Mucosa of stomach (tissue), 1 donor: Measurements from ENCODE around the gene ZBTB26.
"Not testable (repeated sequence)": the region's sequence is repeated elsewhere in the genome, so short reads cannot be mapped to it uniquely, and the experiment has no call there.

Source experiments
- H3K27me3 ChIP-seq: one replicate; pipeline ENCODE4 v1.7.0; 2013; ENCODE audit warnings: mild to moderate bottlenecking, low read length; ENCODE audit not compliant: control insufficient read depth, insufficient read depth
- H3K36me3 ChIP-seq: one replicate; pipeline ENCODE4 v1.7.0; 2013; ENCODE audit warnings: low read length; ENCODE audit not compliant: control insufficient read depth, insufficient read depth
- H3K4me1 ChIP-seq: one replicate; pipeline ENCODE4 v1.7.0; 2013; ENCODE audit warnings: mild to moderate bottlenecking, low read length; ENCODE audit not compliant: control insufficient read depth, insufficient read depth
- H3K4me3 ChIP-seq: one replicate; pipeline ENCODE4 v1.7.0; 2013; ENCODE audit warnings: low read length
- H3K9ac ChIP-seq: one replicate; pipeline ENCODE4 v1.7.0; 2013; ENCODE audit warnings: mild to moderate bottlenecking, low read length, moderate library complexity
- H3K9me3 ChIP-seq: one replicate; pipeline ENCODE4 v1.7.0; 2013; ENCODE audit warnings: mild to moderate bottlenecking, low read length, moderate library complexity; ENCODE audit not compliant: control insufficient read depth
- donor health status: Pancreatic carcinoma.

ZBTB26 gene

DNA sequence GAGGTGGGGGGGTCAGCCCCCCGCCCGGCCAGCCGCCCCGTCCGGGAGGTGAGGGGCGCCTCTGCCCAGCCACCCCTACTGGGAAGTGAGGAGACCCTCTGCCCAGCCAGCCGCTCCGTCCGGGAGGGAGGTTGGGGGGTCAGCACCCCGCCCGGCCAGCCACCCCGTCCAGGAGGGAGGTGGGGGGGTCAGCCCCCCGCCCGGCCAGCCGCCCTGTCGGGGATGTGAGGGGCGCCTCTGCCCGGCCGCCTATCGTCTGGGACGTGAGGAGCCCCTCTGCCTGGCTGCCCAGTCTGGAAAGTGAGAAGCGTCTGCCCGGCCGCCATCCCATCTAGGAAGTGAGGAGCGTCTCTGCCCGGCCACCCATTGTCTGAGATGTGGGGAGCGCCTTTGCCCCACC lies 64.0 kb downstream of the ZBTB26 start:
- H3K27me3 ChIP-seq, H3K9ac ChIP-seq, H3K36me3 ChIP-seq, H3K4me3 ChIP-seq, H3K4me1 ChIP-seq, H3K9me3 ChIP-seq: not testable (repeated sequence)

DNA sequence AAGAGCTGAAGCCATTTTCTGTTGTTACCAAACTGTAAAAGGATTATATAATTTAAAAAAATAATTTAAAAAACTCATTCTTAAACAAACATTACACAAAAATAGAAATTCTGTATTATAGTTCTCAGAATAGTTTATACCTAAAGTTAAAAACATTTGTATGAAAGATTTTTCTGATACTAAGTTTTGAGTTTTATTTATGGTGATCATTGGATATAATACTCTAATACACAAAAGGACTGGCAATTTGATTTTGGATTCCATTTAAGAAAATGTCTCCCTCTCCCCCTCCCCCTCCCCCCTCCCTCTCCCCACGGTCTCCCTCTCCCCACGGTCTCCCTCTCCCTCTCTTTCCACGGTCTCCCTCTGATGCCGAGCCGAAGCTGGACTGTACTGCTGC lies 65.2 kb downstream of the ZBTB26 start:
- Histone ChIP-seq H3K9me3 (no peaks in the 10 kb centered on the region), H3K4me1 (no peaks in the 10 kb centered on the region), H3K27me3 (no peaks in the 10 kb centered on the region), H3K9ac (no peak overlapping the region), H3K4me3 (no peak overlapping the region), H3K36me3 (no peaks in the 10 kb centered on the region)
